Heart left ventricle (tissue), 13 donors: ENCODE results near the gene PNISR.

ENCODE experiments used
- CTCF ChIP-seq, 12 donors: fragments of 200-600 bp; sonication (generic) in 4 of 12; IDR thresholded peaks; one replicate each; pipeline versions ENCODE4 v1.5.0 to v1.8.0; 2018 to 2022; ENCODE audit warnings: antibody characterized with exemption in 12 of 12, mild to moderate bottlenecking in 5 of 12
- POLR2A ChIP-seq, 2 donors: fragments of 450-650 bp; IDR thresholded peaks; one replicate each; pipeline ENCODE4 v1.6.1; 2017; ENCODE audit warnings: antibody characterized with exemption in 2 of 2, mild to moderate bottlenecking in 2 of 2, moderate library complexity in 2 of 2
- donor health status: ischemic (EF 13 %, LVEDD 7.1; RV severe dilation, severe dysfunction).
- donor health status: DM: no; HTN: yes; CAD: no.
- donor health status: DM: no; HTN: no; CAD: no.
- donor health status: ischemic (EF 25% LVEDD 6.9; RV normal size, moderate dysfunction).
- donor health status: ischemic (EF 25% LVEDD 5.7; RV mildly dilated, moderate dysfunction).
- donor health status: ischemic (EF 35%, LVEDD 5.7; RV mildly dilated, moderate dysfunction).
- donor health status: nonischemic (EF 11% LVEDD 7.7; RV severe dilation, severe dysfunction).
- donor health status: DM: yes; HTN: yes; CAD: no.
- donor health status: PGD.
- donor health status: ischemic (EF 29% LVEDD 5.4; RV normal size, mild dysfunction).
- donor health status: nonischemic (EF 23%, LVEDD 6.1; RV moderate dilation, normal function).

- TF ChIP-seq CTCF (IDR thresholded peaks at IDR 0.05) (no peak), POLR2A (IDR thresholded peaks at IDR 0.05) (no peak)
Observed at GRCh38 chr6:99415446-99415845, 9.7 kb downstream of the PNISR start.
